GM19351 (cell line): Measurements from ENCODE around the gene PIAS4.

Experiments
- ATAC-seq: cut with Tn5 transposase; IDR thresholded peaks from one replicate; pipeline ENCODE4 v1.9.1; 2021; ENCODE audit warnings: mild to moderate bottlenecking, moderate library complexity; ENCODE audit not compliant: unreplicated experiment

PIAS4 gene

GRCh38 chr19:3976495-3977241 is 30.9 kb upstream of the PIAS4 start:
- ATAC-seq, result no peak

DNA sequence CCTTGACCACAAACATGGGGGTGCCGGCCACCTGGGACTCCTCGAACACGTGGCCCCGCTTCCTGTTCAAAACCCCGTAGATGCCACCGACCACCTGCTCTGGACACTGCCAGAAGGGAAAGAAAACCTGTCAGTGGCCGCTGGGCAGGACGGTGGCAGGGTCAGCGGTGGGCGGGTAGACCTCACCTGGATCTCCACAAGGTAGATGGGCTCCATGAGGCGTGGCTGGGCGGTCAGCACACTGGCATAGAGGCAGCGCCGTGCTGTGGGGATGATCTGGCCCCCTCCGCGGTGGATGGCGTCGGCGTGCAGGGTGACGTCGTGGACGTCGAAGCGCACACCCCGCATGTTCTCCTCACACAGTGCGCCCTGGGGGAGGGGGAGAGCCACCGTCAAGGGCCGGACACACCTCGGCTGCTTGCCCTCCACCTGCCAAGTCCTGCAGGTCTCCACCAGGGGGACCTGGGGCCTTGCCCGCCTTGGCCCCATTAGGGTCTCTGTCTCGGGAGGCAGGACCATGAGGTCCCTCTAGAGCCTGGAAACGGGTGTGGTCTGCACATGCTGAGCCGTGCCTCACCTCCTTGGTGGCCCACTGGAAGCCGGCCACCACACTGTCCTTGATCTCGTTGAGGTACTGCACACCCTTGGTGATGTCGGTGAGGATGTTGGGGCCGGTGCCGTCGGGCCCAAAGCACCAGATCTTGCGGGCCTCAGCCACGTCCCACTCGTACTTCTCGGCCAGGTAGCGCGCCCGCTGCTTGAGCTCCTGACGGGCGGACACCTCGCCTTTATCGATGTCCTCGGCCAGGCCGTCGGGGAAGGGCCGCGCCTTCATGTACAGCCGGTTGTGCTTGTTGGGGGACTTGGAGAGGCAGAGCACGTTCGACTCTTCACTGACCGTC is 30.0 kb upstream of the PIAS4 start:
- ATAC-seq, result no peak

DNA sequence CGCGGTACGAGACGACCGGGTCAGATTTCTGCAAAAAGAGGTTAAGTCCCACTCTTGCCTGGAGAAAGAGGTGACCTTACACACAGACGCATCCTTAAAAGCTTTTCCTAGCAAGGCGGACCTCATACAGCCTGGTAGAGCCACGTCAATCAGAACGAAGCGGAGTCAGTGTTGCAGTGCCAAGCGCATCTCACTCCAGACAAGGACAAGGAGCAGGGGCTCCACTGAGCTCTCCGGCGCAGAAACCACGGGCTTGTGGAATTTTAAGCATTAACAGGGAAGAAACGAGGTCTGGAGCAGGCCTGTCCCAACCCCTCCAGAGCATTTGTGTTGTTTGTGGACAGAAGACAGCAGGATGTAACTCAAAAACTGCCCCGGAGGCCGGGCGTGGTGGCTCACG is 29.4 kb upstream of the PIAS4 start:
- ATAC-seq, result no peak

DNA sequence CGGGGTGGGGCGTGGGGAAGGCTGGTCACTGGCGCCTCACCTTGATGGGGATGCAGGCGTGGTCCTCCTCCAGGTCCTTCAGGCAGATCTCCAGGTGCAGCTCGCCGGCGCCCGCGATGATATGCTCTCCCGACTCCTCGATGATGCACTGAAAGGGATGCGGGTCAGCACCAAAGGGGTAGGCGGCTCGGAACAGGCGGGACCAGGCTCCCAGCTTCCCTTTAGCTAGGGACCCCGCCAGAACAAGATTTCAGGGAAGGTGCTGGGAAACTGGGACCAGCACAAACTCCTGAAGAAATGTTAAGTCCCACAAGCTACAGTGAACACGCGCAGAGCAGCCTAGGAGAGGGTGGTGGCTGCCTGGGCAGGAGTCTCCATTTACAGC is 28.3 kb upstream of the PIAS4 start:
- no peak for ATAC-seq

DNA sequence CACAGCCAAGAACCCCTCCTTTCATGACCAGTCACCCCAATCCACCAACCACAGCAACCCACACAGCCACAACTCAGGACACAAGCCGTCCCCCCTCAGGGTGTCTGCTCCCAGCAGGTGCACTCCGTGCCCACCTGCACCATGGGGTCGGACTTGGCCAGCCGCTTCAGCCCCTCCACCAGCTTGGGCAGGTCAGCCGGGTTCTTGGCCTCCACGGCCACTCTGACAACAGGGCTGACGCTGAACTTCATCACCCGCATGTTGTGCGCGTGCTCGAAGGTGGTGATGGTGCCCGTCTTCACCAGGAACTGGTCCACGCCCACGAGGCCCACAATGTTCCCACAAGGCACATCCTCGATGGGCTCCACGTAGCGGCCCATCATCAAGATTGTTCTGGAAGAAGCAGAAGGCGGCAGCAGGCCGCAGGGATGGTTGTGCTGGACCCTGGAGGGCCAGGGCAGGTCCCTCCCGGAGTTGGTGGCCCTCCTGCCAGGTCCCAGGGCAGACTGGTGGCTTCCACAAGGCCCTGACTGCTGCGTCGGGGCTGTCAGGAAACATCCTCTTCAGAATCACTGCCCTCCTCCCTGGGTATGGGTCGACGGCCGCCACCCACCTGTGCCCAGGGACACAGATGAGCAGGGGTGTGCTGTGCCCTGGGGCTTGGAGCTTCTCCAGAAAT is 27.7 kb upstream of the PIAS4 start:
- no peak for ATAC-seq

GRCh38 chr19:3980353-3981251 is 26.9 kb upstream of the PIAS4 start:
- no peak for ATAC-seq

- ATAC-seq, result no peak
Observed at GRCh38 chr19:3981373-3981735, 26.2 kb upstream of the PIAS4 start.

GRCh38 chr19:3981736-3982681 is 25.5 kb upstream of the PIAS4 start:
- ATAC-seq, result no peak

- no peak for ATAC-seq
Observed at GRCh38 chr19:3982701-3983541, 24.6 kb upstream of the PIAS4 start.

DNA sequence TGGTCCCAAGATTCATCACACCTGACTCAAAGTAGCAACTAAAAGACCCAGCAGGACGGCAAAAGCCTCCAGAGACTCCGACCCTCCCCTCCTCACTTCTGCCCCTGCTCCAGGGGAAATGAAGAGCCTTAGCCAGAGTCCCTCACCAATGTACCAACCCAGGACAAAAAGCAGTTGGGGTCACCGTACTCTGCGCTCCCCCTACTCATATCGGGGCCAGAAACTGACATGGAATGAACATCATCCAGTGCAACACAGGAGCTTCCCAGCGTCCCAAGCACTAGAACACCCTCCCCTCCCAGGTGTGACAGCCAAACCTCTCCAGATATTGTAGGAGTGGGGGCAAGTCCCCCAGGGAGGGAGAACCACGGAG is 24.0 kb upstream of the PIAS4 start:
- no peak for ATAC-seq

DNA sequence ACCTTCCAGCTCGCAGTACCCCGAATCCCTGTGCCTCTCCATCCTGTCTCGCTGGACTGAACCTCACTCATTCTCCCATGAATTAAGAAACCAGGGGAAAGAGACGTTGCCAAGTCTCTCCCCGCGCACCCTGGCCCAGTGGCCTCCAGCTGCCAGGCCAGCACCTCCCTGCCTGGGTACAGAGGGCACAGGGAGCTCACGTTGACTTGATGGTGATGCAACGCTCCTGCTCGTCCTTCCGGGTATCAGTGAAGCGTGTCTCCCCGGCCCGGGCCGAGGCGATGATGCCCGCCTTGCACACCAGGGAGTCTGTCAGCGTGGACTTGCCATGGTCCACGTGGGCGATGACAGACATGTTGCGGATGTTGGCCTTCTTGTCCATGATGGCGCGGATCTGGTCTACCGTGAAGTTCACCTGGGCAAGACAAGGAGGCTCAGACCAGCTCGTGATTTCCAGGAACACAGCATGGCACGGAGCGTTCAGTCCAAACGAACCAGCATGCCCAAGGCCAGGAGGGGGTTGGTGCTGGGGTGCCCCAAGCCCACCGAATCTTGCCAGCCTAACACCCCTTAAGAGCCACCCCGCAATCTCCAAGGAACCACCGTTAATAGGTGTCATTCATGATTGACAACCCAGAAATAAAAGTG is 23.5 kb upstream of the PIAS4 start:
- no peak for ATAC-seq

- no peak for ATAC-seq
Observed at GRCh38 chr19:3984584-3984907, 23.0 kb upstream of the PIAS4 start.

GRCh38 chr19:3984908-3985642 is 22.5 kb upstream of the PIAS4 start, which contains the start of gene EEF2:
EEF2 (minus strand) TSS chr19:3985463; CDS start chr19:3985380, 83 bp downstream.
- peak; percentile 43 for ATAC-seq

- no peak for ATAC-seq
Observed at GRCh38 chr19:3985643-3986259, 21.8 kb upstream of the PIAS4 start.

GRCh38 chr19:3986260-3987041 is 21.1 kb upstream of the PIAS4 start:
- no peak for ATAC-seq

DNA sequence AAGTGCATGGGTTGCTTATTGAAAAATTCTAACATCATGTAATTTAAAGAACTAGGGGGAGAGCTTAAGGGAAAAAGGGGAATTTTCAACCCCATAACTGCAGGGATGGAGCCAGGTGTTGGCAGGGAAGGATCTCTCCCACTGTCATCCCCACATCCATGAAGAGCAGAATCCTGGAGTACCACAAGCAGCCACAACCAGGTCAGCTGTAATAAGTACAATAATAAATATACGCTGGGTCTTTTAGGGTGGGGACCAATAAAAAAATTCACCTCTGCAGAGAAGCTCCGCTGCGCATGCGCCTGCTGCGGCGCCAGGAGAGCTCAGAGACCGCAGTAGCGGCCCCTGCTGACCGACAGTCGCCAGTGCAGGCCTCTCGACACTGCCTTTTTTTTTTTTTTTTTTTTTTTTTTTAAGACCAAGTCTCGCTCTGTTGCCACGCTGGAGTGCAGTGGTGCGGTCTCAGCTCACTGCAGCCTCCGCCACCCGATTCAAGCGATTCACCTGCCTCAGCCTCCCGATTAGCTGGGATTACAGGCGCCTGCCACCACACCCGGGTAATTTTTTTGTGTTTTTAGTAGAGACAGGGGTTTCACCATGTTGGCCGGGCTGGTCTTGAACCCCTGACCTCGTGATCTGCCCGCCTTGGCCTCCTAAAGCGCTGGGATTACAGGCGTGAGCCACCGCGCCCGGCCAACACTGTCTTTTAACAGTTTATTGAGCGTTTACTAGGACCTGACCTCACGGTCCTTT is 19.7 kb upstream of the PIAS4 start:
- no peak for ATAC-seq
